Left forelimb (tissue), 1 donor: ENCODE measurements around the gene C19orf81.

ENCODE experiments used
- DNase-seq: peaks from one replicate; pipeline ENCODE4 v3.0.0-alpha.2; 2018; ENCODE audit warnings: low spot score

C19orf81 gene

GRCh38 chr19:50659318-50660087, 10.3 kb downstream of the C19orf81 start:
- no peak for DNase-seq

- no peak for DNase-seq
Measured at GRCh38 chr19:50660088-50660366, 10.8 kb downstream of the C19orf81 start.

GRCh38 chr19:50661023-50661422, 11.8 kb downstream of the C19orf81 start:
- no peak for DNase-seq

GRCh38 chr19:50661766-50662650, 12.8 kb downstream of the C19orf81 start:
- no peak for DNase-seq

- DNase-seq = no peak
Measured at GRCh38 chr19:50662651-50663481, 13.6 kb downstream of the C19orf81 start.

- DNase-seq = no peak
Measured at GRCh38 chr19:50663482-50663790, 14.2 kb downstream of the C19orf81 start.

- DNase-seq = no peak
Measured at GRCh38 chr19:50664204-50664603, 15.0 kb downstream of the C19orf81 start.

GRCh38 chr19:50666346-50667176, 17.3 kb downstream of the C19orf81 start:
- DNase-seq = no peak

- no peak for DNase-seq
Measured at GRCh38 chr19:50667177-50667758, 18.0 kb downstream of the C19orf81 start.

- DNase-seq = no peak
Measured at GRCh38 chr19:50667759-50668231, 18.6 kb downstream of the C19orf81 start.

GRCh38 chr19:50668416-50668815, 19.2 kb downstream of the C19orf81 start:
- no peak for DNase-seq

GRCh38 chr19:50668879-50669278, 19.6 kb downstream of the C19orf81 start:
- DNase-seq = no peak

- DNase-seq = no peak
Measured at GRCh38 chr19:50669302-50670101, 20.3 kb downstream of the C19orf81 start.

- DNase-seq = no peak
Measured at GRCh38 chr19:50670102-50670380, 20.8 kb downstream of the C19orf81 start.

GRCh38 chr19:50673118-50673517, 23.9 kb downstream of the C19orf81 start:
- DNase-seq = no peak

- no peak for DNase-seq
Measured at GRCh38 chr19:50676625-50677197, 27.5 kb downstream of the C19orf81 start.

GRCh38 chr19:50677636-50678035, 28.4 kb downstream of the C19orf81 start:
- no peak for DNase-seq

GRCh38 chr19:50678323-50678722, 29.1 kb downstream of the C19orf81 start:
- no peak for DNase-seq

- DNase-seq = peak; percentile 82
Measured at GRCh38 chr19:50679177-50680125, 30.2 kb downstream of the C19orf81 start.
